Activated CD8-positive, alpha-beta memory T cell treated with anti-CD3 and anti-CD28 coated beads for 24 hours (primary cell): ENCODE data around the gene CISD3.

Source experiments
- DNase-seq: peaks from one replicate; pipeline ENCODE4 v3.0.0-alpha.2; 2020

The CISD3 gene

DNA sequence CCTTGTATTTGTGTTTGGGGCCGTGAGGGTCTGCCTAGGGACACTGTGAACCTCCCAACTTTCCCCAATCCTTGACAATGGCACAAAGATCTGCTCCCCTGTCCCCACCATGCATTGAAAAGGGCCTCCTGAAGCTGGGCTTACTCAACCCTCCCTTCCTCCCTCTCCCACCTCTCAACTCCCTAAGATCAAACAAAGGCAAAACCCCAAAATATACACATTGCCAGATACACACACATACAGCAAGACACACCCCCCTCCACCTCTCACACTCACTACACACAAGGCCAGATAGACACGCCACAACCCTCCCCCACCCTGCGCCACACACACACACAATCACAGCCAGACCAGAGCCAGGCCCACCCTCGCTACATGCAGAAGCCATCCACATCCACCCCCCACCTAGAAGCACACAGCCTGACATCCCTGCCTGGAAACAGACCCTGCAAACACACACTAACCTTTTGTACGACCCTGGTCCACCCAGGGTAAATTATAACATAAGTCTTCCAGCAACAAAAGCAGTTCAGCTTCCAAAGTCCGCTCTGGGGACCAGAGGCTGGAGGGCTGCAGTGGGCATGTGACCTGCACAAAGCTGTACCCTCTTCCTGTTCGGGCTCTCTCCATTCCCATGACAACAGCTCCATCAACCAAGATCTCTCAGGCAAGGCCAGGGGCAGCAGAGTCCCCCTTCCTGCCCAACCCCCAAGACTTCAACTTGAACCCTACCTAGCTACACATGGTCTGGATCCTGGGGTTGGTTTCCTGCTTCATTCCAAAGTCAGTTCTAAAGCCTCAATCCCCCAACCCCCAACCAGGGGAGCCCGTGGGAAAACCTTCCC lies 16.1 kb downstream of the CISD3 start:
- no peak for DNase-seq

- no peak for DNase-seq
Observed at GRCh38 chr17:38746849-38747462, 16.8 kb downstream of the CISD3 start.

DNA sequence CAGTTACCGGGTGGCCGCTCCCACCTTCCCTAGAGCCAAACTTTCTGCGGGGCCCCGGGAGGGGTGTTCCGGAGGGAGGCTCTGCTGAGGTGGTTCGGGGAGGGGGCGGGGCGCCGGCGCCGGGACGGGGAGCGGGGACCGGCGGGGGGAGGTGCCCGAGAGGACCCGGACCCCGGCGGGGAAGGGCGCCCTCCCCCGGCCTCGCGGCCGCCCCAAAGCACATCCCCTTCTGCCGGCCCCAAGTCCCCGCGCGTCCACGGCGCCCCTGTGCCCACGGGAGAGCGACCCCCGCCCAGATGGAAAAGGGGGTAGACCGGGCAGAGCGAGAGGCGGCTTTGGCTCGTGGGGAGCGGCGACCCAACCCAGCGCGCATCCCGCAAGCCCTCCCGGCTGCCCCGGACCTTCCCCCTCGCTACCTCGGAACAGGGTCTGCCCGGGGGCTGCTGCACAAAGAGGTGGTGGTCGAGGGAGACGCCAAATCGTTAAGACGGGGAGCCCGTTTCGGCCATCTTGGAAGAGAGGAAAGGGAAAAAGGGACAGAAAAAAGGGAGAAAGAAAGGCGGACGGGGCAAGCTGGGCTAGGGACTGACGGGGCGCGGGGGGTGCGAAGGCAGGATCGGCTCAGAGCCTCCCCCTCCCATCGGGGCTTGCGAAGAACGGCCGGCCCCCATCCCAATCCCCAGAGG lies 17.5 kb downstream of the CISD3 start:
- DNase-seq = no peak

- DNase-seq = no peak
Observed at GRCh38 chr17:38748149-38748891, 18.2 kb downstream of the CISD3 start, which contains the start of gene PCGF2. Gene PCGF2, minus strand, starts transcription at chr17:38748336. Its CDS starts 7,934 bp downstream, at chr17:38740402.

- DNase-seq = no peak
Observed at GRCh38 chr17:38748892-38749222, 18.7 kb downstream of the CISD3 start.

DNA sequence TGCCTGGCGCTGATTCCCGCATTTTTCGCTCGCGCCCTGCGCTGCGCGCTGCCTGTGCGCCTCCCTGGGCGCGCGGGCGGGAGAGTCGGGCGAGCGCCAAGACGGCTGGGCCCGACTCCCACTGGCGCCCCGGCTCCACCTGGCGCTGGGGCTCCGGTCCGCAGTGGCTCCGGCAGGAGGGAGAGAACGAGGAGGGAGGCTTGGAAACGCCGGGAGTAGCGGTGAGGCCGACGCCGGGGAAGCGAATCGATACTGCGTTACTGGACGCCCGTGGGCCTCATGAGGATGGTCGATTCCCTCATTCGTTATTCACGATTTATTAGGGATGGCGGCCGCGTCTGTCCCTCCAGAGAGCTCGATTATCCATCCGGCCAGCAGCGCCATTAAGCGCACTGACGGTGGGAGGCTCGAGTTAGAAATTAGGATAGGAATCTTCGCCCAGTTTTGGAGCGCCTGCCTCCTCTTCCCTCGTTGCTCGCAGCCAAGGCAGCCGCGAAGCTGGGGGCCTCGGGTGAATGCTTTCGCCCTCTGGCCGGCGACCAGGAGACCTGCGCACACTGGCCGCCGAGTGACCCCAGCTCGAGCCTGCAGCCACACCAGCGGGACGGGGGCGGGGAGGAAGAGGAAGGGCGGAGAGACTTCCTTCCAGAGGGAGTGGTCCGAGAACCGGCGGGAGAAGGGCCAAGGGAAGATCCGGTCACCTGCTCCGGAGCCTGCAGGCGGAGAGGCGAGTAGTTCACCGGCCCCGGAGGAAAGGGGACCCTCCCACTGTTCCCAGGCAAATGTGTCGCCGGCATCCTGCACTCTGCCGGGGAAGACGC lies 19.3 kb downstream of the CISD3 start:
- DNase-seq = no peak

DNA sequence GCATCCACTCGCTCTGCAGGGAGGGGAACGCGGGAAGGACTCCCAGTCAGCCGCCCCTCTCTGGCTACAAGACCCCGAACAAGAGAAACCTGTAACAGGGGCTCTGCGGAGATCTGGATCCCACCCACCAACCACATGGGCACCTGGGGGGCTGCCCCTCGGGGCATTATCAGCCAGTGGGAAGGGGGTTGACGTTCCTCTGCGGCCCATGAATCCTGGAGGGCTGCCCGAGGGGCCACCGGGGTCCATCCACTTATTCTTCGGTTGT lies 19.8 kb downstream of the CISD3 start:
- no peak for DNase-seq

GRCh38 chr17:38750312-38751121 lies 20.4 kb downstream of the CISD3 start:
- peak; percentile 67 for DNase-seq

DNA sequence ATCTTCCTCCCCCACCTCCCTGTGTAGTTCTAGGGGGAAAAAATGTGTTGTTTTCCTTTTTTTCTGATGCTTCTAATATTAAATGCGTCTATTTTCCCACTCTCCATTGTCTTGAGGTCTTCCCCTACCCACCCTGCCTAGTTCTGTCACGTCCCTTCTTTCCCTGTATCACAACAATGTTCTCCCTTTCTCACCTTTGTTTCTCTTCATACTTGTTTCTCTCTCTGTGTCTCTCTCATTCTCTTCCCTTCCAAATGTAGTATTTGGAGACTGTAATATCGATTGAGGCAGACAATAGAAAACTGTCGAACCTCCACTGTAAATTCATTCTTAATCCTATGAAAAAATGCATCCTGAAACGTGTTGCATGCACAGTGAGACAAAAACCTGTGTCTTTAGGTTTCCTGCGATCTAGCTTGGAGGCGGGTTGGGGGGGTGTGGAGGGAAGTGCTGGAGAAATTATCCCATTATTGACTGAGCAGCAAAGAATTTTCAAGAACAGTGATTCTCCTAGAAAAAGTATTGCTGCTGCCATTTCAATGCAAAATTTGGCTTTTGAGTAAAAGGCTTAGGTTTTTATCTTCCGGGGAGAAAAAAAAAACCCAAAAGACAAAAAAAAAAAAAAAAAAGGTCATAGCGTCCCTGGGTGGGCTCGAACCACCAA lies 21.1 kb downstream of the CISD3 start:
- no peak for DNase-seq

DNA sequence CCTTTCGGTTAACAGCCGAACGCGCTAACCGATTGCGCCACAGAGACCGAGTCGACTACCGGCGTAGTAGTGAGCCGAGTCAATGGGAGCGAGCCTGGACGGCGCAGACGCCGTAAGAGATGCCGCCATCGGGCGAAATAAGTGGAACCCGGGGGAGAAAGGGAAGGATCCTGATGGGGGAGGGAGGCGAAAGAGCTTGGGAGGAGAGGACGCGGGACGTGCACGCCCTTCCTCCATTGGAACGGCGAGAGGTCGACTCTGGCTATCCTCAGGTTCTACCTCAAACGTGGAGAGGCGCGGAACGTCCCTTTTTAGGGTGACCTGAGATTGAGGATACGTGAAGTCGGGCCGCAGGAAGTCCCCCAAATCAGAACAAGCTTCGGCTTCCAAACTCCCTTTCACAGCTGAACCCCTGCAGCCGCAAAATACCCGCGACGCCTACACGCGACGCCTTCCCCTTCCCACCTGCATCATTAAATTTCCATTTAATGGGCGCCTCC lies 21.7 kb downstream of the CISD3 start:
- peak; percentile 98 for DNase-seq

- DNase-seq = peak; percentile 96
Observed at GRCh38 chr17:38752308-38753070, 22.3 kb downstream of the CISD3 start, which contains the start of gene PSMB3. Gene PSMB3, plus strand, starts transcription at chr17:38752741. Its CDS starts 86 bp downstream, at chr17:38752827.

GRCh38 chr17:38753071-38753506 lies 22.9 kb downstream of the CISD3 start:
- DNase-seq = no peak

DNA sequence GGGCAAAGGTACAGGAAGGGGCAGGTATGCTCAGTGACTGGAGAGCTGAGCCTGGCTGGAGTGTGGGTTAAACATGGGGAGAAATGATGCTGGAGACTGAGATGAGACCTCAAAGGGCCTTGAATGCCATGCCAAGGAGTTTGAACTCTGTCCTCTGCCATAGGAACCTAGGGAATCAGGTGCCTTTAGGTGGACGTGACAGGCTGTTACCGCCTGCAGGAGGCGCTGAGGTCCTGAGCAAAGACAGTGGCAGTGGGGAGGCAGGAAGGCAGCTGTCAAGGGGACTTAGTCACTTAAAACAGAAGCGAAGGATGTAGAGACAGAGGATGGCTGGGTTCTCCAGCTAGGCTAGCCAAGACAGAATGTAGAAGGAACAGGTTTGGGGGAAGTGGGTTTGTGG lies 31.5 kb downstream of the CISD3 start:
- no peak for DNase-seq

GRCh38 chr17:38762231-38762630 lies 32.1 kb downstream of the CISD3 start:
- no peak for DNase-seq

DNA sequence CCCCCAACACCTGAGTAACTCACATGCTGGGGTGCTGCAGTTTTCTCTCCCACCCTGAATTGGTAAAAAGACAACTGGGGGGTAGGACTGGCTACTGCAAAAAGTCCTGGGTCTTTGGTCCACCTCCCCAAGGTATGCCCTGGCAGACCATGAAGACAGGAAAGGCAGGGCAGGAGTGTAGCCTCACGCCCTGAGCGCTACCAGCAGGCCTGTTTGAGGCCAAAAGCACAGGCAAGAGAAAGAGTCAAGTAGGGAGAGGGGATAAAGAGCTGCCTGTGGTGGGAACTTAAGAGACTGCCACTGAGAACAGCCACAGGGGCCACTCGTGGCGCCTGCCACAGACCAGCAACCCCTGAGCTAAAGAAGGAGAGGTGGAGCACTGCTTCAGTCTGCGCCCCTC lies 36.2 kb downstream of the CISD3 start:
- no peak for DNase-seq

DNA sequence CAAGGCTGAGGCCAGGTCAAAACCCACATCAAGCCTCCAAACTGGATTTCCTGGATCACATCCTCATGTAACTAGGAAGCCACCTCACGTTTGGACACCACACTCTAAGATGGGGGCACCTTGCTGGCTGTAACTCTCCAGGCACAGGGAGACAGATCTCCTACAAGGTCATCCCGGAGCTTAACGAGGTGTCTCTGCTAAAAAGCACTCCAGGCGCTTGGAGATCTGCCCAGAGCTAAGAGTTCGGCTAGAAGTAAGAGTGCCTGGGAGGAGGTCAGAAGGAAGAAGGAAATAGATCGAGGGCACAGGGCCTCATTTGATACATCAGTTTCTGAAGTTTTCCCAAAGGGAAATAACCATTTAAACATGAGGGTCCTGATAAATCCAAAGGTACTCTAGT lies 38.3 kb downstream of the CISD3 start:
- DNase-seq = no peak

DNA sequence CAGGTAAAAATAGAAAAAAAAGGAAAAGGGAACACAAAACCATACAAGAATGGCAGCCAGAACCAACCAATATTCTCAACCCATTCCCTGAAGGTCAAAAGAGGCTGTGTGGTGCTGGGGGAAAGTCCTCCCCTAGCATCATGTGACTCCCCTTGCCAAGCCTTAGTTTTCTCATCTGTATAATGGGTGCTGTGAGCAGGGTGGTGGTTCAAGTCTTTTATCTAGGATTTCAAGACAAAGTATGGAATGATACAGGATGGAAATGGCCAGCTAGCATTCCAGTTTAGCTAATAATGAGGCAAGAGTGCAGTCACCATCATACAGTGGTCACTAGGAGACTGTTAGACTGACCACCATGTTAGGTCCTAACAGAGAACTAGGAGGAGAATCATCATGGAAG lies 43.1 kb downstream of the CISD3 start:
- no peak for DNase-seq

DNA sequence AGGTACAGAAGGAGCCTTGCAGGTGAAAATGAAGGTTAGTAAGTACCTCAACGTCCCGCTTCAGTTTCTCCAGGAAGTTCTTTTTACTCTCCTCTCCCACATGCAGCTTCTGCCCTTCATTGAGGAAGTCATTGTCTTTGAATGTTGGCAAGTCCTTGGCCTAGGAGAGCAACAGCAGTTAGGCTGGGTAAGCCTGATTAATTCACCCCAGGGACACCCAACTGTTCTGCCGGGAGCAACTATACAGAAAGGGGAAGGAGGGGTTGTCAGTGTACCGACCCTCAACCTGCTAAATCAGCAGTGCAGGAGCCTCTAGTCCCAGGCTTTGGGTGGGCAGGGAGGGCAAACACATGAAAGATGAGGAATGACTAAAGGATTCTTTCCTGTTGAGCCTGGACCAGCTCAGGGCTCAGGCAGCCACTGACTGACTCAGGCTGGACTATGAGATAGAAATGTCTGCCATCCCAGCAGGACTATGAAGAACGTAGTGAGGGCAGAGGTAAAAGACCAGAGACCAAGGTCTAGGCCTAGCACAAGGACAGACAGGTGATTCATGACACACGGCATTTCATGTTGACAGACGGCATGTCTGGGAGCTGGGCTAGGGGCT lies 47.6 kb downstream of the CISD3 start:
- no peak for DNase-seq

GRCh38 chr17:38779965-38780752 lies 50.0 kb downstream of the CISD3 start:
- DNase-seq = no peak
